GOT3 (cell line): ENCODE results near the gene FAM180B.

Experiments used
- DNase-seq: peaks from one replicate; lab custom pipeline; 2025; ENCODE audit warnings: mixed read lengths; lab: John Stamatoyannopoulos, UW

The FAM180B gene

GRCh38 chr11:47569646-47570045 is 16.8 kb upstream of the FAM180B start:
- no peak for DNase-seq

- no peak for DNase-seq
Observed at GRCh38 chr11:47570651-47571356, 15.7 kb upstream of the FAM180B start.

- DNase-seq: no peak
Observed at GRCh38 chr11:47571357-47571729, 15.1 kb upstream of the FAM180B start.

- no peak for DNase-seq
Observed at GRCh38 chr11:47571895-47572294, 14.6 kb upstream of the FAM180B start.

- DNase-seq: no peak
Observed at GRCh38 chr11:47572715-47573255, 13.7 kb upstream of the FAM180B start.

GRCh38 chr11:47573321-47573720 is 13.2 kb upstream of the FAM180B start:
- no peak for DNase-seq

- no peak for DNase-seq
Observed at GRCh38 chr11:47577460-47578041, 8.9 kb upstream of the FAM180B start.

GRCh38 chr11:47578524-47579494 is 7.7 kb upstream of the FAM180B start, which contains the start of the genes KBTBD4 and NDUFS3:
Gene KBTBD4, minus strand, starts transcription at chr11:47578970. Its CDS starts 19 bp downstream, at chr11:47578951.
Gene NDUFS3, plus strand, starts transcription at chr11:47579074. Its CDS starts 18 bp downstream, at chr11:47579092.
- DNase-seq: peak; percentile 44

GRCh38 chr11:47583844-47584243 is 2.6 kb upstream of the FAM180B start:
- no peak for DNase-seq

GRCh38 chr11:47587039-47587716 is 700 bp downstream of the FAM180B start:
- no peak for DNase-seq

- DNase-seq: no peak
Observed at GRCh38 chr11:47587723-47588326, 1.3 kb downstream of the FAM180B start.

- no peak for DNase-seq
Observed at GRCh38 chr11:47589118-47589517, 2.6 kb downstream of the FAM180B start.

GRCh38 chr11:47589584-47589976 is 3.1 kb downstream of the FAM180B start:
- no peak for DNase-seq

- DNase-seq: no peak
Observed at GRCh38 chr11:47589977-47590861, 3.7 kb downstream of the FAM180B start.

- no peak for DNase-seq
Observed at GRCh38 chr11:47591764-47592163, 5.3 kb downstream of the FAM180B start.

GRCh38 chr11:47592251-47592650 is 5.8 kb downstream of the FAM180B start:
- no peak for DNase-seq

GRCh38 chr11:47592970-47593369 is 6.5 kb downstream of the FAM180B start:
- no peak for DNase-seq

- no peak for DNase-seq
Observed at GRCh38 chr11:47593492-47593933, 7.0 kb downstream of the FAM180B start.

- DNase-seq: no peak
Observed at GRCh38 chr11:47593934-47594855, 7.7 kb downstream of the FAM180B start, which contains the start of gene C1QTNF4. Gene C1QTNF4, minus strand, starts transcription at chr11:47594411. Its CDS starts 3,601 bp downstream, at chr11:47590810.
